Keratinocyte (primary cell): ENCODE measurements around the gene SALL2. TPM values are rescaled to one million over a fixed set of nuclear protein-coding genes. Genes with fewer than 3 reads are reported as not detected.

ENCODE experiments used
- DNase-seq: peaks from one replicate; pipeline ENCODE4 v3.0.0-alpha.2; 2011; ENCODE audit warnings: low read depth, missing footprints, low spot score
- FAIRE-seq: peaks from 2 replicates; lab custom pipeline; 2011; peaks lifted over from hg19 to GRCh38; lab: Jason Lieb, UNC
- H2AFZ ChIP-seq: 2 replicates; pipeline ENCODE4 v1.6.0; 2012; ENCODE audit warnings: low read length, control low read depth, inconsistent platforms; ENCODE audit not compliant: control insufficient read depth
- H3K27ac ChIP-seq: 2 replicates; pipeline ENCODE4 v1.5.1; 2011; ENCODE audit warnings: low read length; ENCODE audit not compliant: control insufficient read depth, insufficient read depth
- H3K27me3 ChIP-seq: 3 replicates; pipeline ENCODE4 v1.6.0; 2011; ENCODE audit warnings: low read length; ENCODE audit not compliant: control insufficient read depth, insufficient read depth; ENCODE audit errors: extremely low read depth
- H3K36me3 ChIP-seq, 2 experiments: 2 replicates in 1 of 2; 3 replicates in 1 of 2; pipeline ENCODE4 v1.5.1; 2011; ENCODE audit warnings: low read length in 2 of 2, mild to moderate bottlenecking in 1 of 2; ENCODE audit not compliant: control insufficient read depth in 2 of 2, insufficient read depth in 2 of 2; ENCODE audit errors: extremely low read depth in 1 of 2
- H3K4me1 ChIP-seq: 3 replicates; pipeline ENCODE4 v1.5.1; 2011; ENCODE audit warnings: low read length; ENCODE audit not compliant: control insufficient read depth, insufficient read depth; ENCODE audit errors: extremely low read depth
- H3K4me2 ChIP-seq: 3 replicates; pipeline ENCODE4 v1.6.0; 2011; ENCODE audit warnings: low read depth, low read length; ENCODE audit not compliant: control insufficient read depth, insufficient read depth; ENCODE audit errors: extremely low read depth
- H3K4me3 ChIP-seq, 3 experiments: fragments of 200-600 bp in 1 of 3; sonication (generic) in 1 of 3; 2 replicates in 2 of 3; 3 replicates in 1 of 3; pipeline ENCODE4 v1.5.1; 2011 to 2016; ENCODE audit warnings: low read length in 3 of 3, mild to moderate bottlenecking in 3 of 3, control low read depth in 2 of 3, inconsistent platforms in 1 of 3, low read depth in 1 of 3, mixed read lengths in 1 of 3, mixed run types in 1 of 3, moderate library complexity in 1 of 3; ENCODE audit not compliant: control insufficient read depth in 2 of 3, insufficient read depth in 2 of 3; ENCODE audit errors: extremely low read depth in 1 of 3
- H3K79me2 ChIP-seq: 2 replicates; pipeline ENCODE4 v1.6.0; 2012; ENCODE audit warnings: low read length; ENCODE audit not compliant: control insufficient read depth, insufficient read depth
- H3K9ac ChIP-seq: 3 replicates; pipeline ENCODE4 v1.6.0; 2011; ENCODE audit warnings: low read length; ENCODE audit not compliant: control insufficient read depth, insufficient read depth; ENCODE audit errors: extremely low read depth
- H3K9me1 ChIP-seq: 3 replicates; pipeline ENCODE4 v1.6.0; 2011; ENCODE audit warnings: low read length; ENCODE audit not compliant: control insufficient read depth, insufficient read depth; ENCODE audit errors: extremely low read depth
- H3K9me3 ChIP-seq: 2 replicates; pipeline ENCODE4 v1.5.1; 2012; ENCODE audit warnings: low read depth, low read length; ENCODE audit not compliant: control insufficient read depth
- H4K20me1 ChIP-seq: 3 replicates; pipeline ENCODE4 v1.6.0; 2011; ENCODE audit warnings: low read length; ENCODE audit not compliant: control insufficient read depth, insufficient read depth; ENCODE audit errors: extremely low read depth
- CTCF ChIP-seq, 3 experiments: IDR thresholded peaks in 1 of 3; conservative IDR thresholded peaks in 1 of 3; optimal IDR thresholded peaks in 1 of 3; 2 replicates in 2 of 3; 3 replicates in 1 of 3; pipeline versions ENCODE3 to v1.5.1; 2011; ENCODE audit warnings: low read length in 3 of 3, mild to moderate bottlenecking in 3 of 3, moderate library complexity in 2 of 3, control low read depth in 1 of 3, inconsistent platforms in 1 of 3; ENCODE audit not compliant: insufficient read depth in 2 of 3; ENCODE audit errors: extremely low read depth in 1 of 3
- EZH2 ChIP-seq: IDR thresholded peaks from one replicate; pipeline ENCODE4 v1.6.1; 2012; ENCODE audit warnings: inconsistent platforms, mild to moderate bottlenecking, low read length, moderate library complexity
- dilution Hi-C: fragments of 300-500 bp; cut with MboI; formaldehyde crosslinking; loops from one replicate; pipeline ENCODE4 v1.7.0; 2020; ENCODE audit warnings: low sequenced_read_pairs; ENCODE audit not compliant: extremely low pct_ligation_motif_present
- polyA plus RNA-seq, 5 experiments: library from polyadenylated mRNA; depleted of rRNA in 3 of 5; stranded (reverse) in 3 of 5; stranded (forward) in 1 of 5; unstranded in 1 of 5; fragments of >200 nt; gene quantifications; 1 replicate in 1 of 5; 2 replicates in 3 of 5; 3 replicates in 1 of 5; pipeline versions ENCODE4 v1.2.1 to v1.2.3, GENCODE V29; 2011 to 2012; ENCODE audit warnings: missing spikeins in 2 of 5, low read depth in 1 of 5, low replicate concordance in 1 of 5

The SALL2 gene
- polyA plus RNA-seq, 1 donor (not counting 4 experiments of a cell fraction or from before 2014, with no cell fraction given), result 0.64 TPM

- Histone ChIP-seq H3K36me3 (peaks cover 4 to 8% of the 10 kb centered on the region in 2 experiments), H3K9ac (no peak overlapping the region), H2AFZ (no peak overlapping the region), H3K4me3 (peak overlapping the region; percentile 94 to 97 (median 97)), H3K27ac (peak overlapping the region; percentile 85), H3K79me2 (peaks cover 60% of the 10 kb centered on the region), H4K20me1 (no peaks in the 10 kb centered on the region), H3K27me3 (no peaks in the 10 kb centered on the region), H3K4me1 (peaks cover 11% of the 10 kb centered on the region), H3K9me3 (no peaks in the 10 kb centered on the region), H3K9me1 (no peaks in the 10 kb centered on the region), H3K4me2 (peak overlapping the region; percentile 85)
- dilution Hi-C loops, result loop anchor here (5.0 kb wide), 1 partner anchor 48 kb away; no protein-coding TSS in a partner anchor
- DNase-seq (no peak), FAIRE-seq (no peak)
- no peak for TF ChIP-seq EZH2
- TF ChIP-seq CTCF (optimal IDR thresholded peaks at IDR 0.05 in 1 of 3, IDR thresholded peaks at IDR 0.05 in 1 of 3, conservative IDR thresholded peaks at IDR 0.05 in 1 of 3; ENCODE audit: extremely low read depth in 1 of 3, insufficient read depth in 2 of 3, low read length in 3 of 3), result no peak
Observed at GRCh38 chr14:21509432-21510143, 16.6 kb downstream of the SALL2 start.

- H3K9me3 ChIP-seq, result no peaks in the 10 kb centered on the region
- TF ChIP-seq CTCF (optimal IDR thresholded peaks at IDR 0.05 in 1 of 3, IDR thresholded peaks at IDR 0.05 in 1 of 3, conservative IDR thresholded peaks at IDR 0.05 in 1 of 3; ENCODE audit: extremely low read depth in 1 of 3, insufficient read depth in 2 of 3, low read length in 3 of 3) (no peak), EZH2 (no peak)
- H4K20me1 ChIP-seq, result no peaks in the 10 kb centered on the region
- no peaks in the 10 kb centered on the region for H3K9me1 ChIP-seq
- H3K36me3 ChIP-seq, result peaks cover 13 to 18% of the 10 kb centered on the region in 2 experiments
- no peak overlapping the region for H2AFZ ChIP-seq
- no peak overlapping the region for H3K4me2 ChIP-seq
- peaks cover 11% of the 10 kb centered on the region for H3K4me1 ChIP-seq
- dilution Hi-C loops, result no loop called here
- DNase-seq, result no peak
- H3K9ac ChIP-seq, result no peak overlapping the region
- FAIRE-seq, result no peak
- no peak overlapping the region for H3K4me3 ChIP-seq
- no peak overlapping the region for H3K27ac ChIP-seq
- no peaks in the 10 kb centered on the region for H3K27me3 ChIP-seq
- peaks cover 68% of the 10 kb centered on the region for H3K79me2 ChIP-seq
Observed at GRCh38 chr14:21506557-21506956, 19.6 kb downstream of the SALL2 start.
